IMR-90 (cell line): ENCODE results near the gene FGF12. TPM values are rescaled to one million over a fixed set of nuclear protein-coding genes. Genes with fewer than 3 reads are reported as not detected.

ENCODE experiments used
- ATAC-seq: fragments of 200-7000 bp; cut with Tn5 transposase; 2 replicates; pipeline ENCODE4 v1.9.1; 2020; ENCODE audit warnings: low read depth, mild to moderate bottlenecking, moderate library complexity
- BruUV-seq: library from RNA; stranded (reverse); fragments of 400-500 nt; replicated peaks from 2 replicates; lab custom pipeline; 2021; lab: Mats Ljungman, UMichigan
- CTCF ChIA-PET: fragments of 300-600 bp; formaldehyde crosslinking; extraction: SDS; loops from one replicate; lab custom pipeline; 2021; ENCODE audit warnings: antibody characterized with exemption; lab: Yijun Ruan, JAX
- POLR2A ChIA-PET: fragments of 300-600 bp; sonication (Branson Sonifier 250); formaldehyde crosslinking; loops from one replicate; lab custom pipeline; 2022; ENCODE audit warnings: antibody characterized with exemption; ENCODE audit not compliant: unreplicated experiment; lab: Charles Lee
- DNase-seq: peaks from one replicate; pipeline ENCODE4 v3.0.0; 2013
- H2AFZ ChIP-seq: replicated peaks from 2 replicates; pipeline ENCODE3; 2013; ENCODE audit warnings: low read length, mild to moderate bottlenecking; ENCODE audit not compliant: poor library complexity
- H2AK5ac ChIP-seq: 2 replicates; pipeline ENCODE4 v1.6.1; 2013; ENCODE audit warnings: low read depth, low read length, inconsistent platforms
- H2AK9ac ChIP-seq: replicated peaks from 2 replicates; pipeline ENCODE3; 2013; ENCODE audit warnings: mild to moderate bottlenecking, low read depth, low read length, moderate library complexity; ENCODE audit not compliant: poor library complexity
- H2BK120ac ChIP-seq: 2 replicates; pipeline ENCODE4 v1.6.1; 2013; ENCODE audit warnings: low read depth, low read length, inconsistent platforms
- H2BK15ac ChIP-seq: 3 replicates; pipeline ENCODE4 v1.6.1; 2013; ENCODE audit warnings: low read depth, low read length, inconsistent platforms
- H2BK20ac ChIP-seq: 2 replicates; pipeline ENCODE4 v1.6.1; 2013; ENCODE audit warnings: low read depth, mild to moderate bottlenecking, inconsistent platforms, low read length, moderate library complexity
- H2BK5ac ChIP-seq: 2 replicates; pipeline ENCODE4 v1.6.1; 2013; ENCODE audit warnings: mild to moderate bottlenecking, low read depth, low read length, inconsistent platforms; ENCODE audit not compliant: poor library complexity, severe bottlenecking
- H3K14ac ChIP-seq: replicated peaks from 2 replicates; pipeline ENCODE4 v1.6.1; 2013; ENCODE audit warnings: low read depth, low read length, inconsistent platforms
- H3K18ac ChIP-seq: 2 replicates; pipeline ENCODE4 v1.6.1; 2013; ENCODE audit warnings: low read depth, low read length, control low read depth
- H3K23ac ChIP-seq: 2 replicates; pipeline ENCODE4 v1.6.1; 2013; ENCODE audit warnings: low read depth, low read length, inconsistent platforms
- H3K27ac ChIP-seq: 2 replicates; pipeline ENCODE4 v1.5.1; 2013; ENCODE audit warnings: mild to moderate bottlenecking, control low read depth, low read length; ENCODE audit not compliant: insufficient read depth
- H3K27me3 ChIP-seq: 2 replicates; pipeline ENCODE4 v1.6.1; 2013; ENCODE audit warnings: low read length; ENCODE audit not compliant: control insufficient read depth, insufficient read depth
- H3K36me3 ChIP-seq: 2 replicates; pipeline ENCODE4 v1.6.1; 2013; ENCODE audit warnings: low read length, mixed read lengths; ENCODE audit not compliant: control insufficient read depth, insufficient read depth
- H3K4ac ChIP-seq: 2 replicates; pipeline ENCODE4 v1.6.1; 2013; ENCODE audit warnings: low read depth, low read length, inconsistent platforms
- H3K4me1 ChIP-seq: 2 replicates; pipeline ENCODE4 v1.6.1; 2013; ENCODE audit warnings: low read length, mixed read lengths; ENCODE audit not compliant: control insufficient read depth, insufficient read depth
- H3K4me2 ChIP-seq: 2 replicates; pipeline ENCODE4 v1.6.1; 2013; ENCODE audit warnings: low read depth, mild to moderate bottlenecking, control low read depth, low read length, moderate library complexity
- H3K4me3 ChIP-seq: 2 replicates; pipeline ENCODE4 v1.5.1; 2013; ENCODE audit warnings: low read depth, mild to moderate bottlenecking, control low read depth, low read length, moderate library complexity; ENCODE audit not compliant: insufficient read depth
- H3K56ac ChIP-seq: 2 replicates; pipeline ENCODE4 v1.6.1; 2013; ENCODE audit warnings: low read length, inconsistent platforms; ENCODE audit not compliant: insufficient read depth; ENCODE audit errors: extremely low read depth
- H3K79me1 ChIP-seq, 2 experiments: 2 replicates each; pipeline ENCODE4 v1.6.1; 2013; ENCODE audit warnings: low read length in 2 of 2, inconsistent platforms in 1 of 2, low read depth in 1 of 2
- H3K9ac ChIP-seq: 2 replicates; pipeline ENCODE4 v1.6.1; 2013; ENCODE audit warnings: low read depth, low read length, control low read depth
- H3K9me1 ChIP-seq: 2 replicates; pipeline ENCODE4 v1.6.1; 2013; ENCODE audit warnings: low read length, inconsistent platforms; ENCODE audit not compliant: insufficient read depth
- H3K9me3 ChIP-seq: 2 replicates; pipeline ENCODE4 v1.6.1; 2013; ENCODE audit warnings: low read length; ENCODE audit not compliant: control insufficient read depth, insufficient read depth
- H4K20me1 ChIP-seq: 2 replicates; pipeline ENCODE4 v1.6.1; 2013; ENCODE audit warnings: low read length, inconsistent platforms; ENCODE audit not compliant: insufficient read depth
- H4K5ac ChIP-seq: 2 replicates; pipeline ENCODE4 v1.6.1; 2013; ENCODE audit warnings: mild to moderate bottlenecking, low read depth, low read length, control low read depth
- H4K8ac ChIP-seq, 2 experiments: 2 replicates each; pipeline ENCODE4 v1.6.1; 2013; ENCODE audit warnings: low read depth in 2 of 2, low read length in 2 of 2, control low read depth in 1 of 2, inconsistent platforms in 1 of 2
- H4K91ac ChIP-seq: 2 replicates; pipeline ENCODE4 v1.6.1; 2013; ENCODE audit warnings: low read depth, low read length, inconsistent platforms; ENCODE audit not compliant: insufficient read depth
- BHLHE40 ChIP-seq: fragments of 150-350 bp; IDR thresholded peaks from 2 replicates; pipeline ENCODE4 v1.6.1; 2016; ENCODE audit warnings: mild to moderate bottlenecking, low read depth, low read length
- CEBPB ChIP-seq: IDR thresholded peaks from 2 replicates; pipeline ENCODE4 v1.6.1; 2012; ENCODE audit warnings: low read depth, low read length, improper control_type of control experiment
- CHD1 ChIP-seq: IDR thresholded peaks from 2 replicates; pipeline ENCODE4 v1.6.1; 2012; ENCODE audit warnings: low read depth, low read length, improper control_type of control experiment
- CTCF ChIP-seq: conservative IDR thresholded peaks from 2 replicates; pipeline ENCODE4 v1.5.1; 2012; ENCODE audit warnings: mild to moderate bottlenecking, low read depth, low read length, improper control_type of control experiment
- FOS ChIP-seq: fragments of 150-350 bp; IDR thresholded peaks from 2 replicates; pipeline ENCODE4 v1.6.1; 2016; ENCODE audit warnings: low read depth, low read length
- MAFK ChIP-seq: IDR thresholded peaks from 2 replicates; pipeline ENCODE4 v1.6.1; 2012; ENCODE audit warnings: low read depth, low read length, improper control_type of control experiment
- MAZ ChIP-seq: IDR thresholded peaks from 2 replicates; pipeline ENCODE4 v1.6.1; 2012; ENCODE audit warnings: low read depth, mild to moderate bottlenecking, low read length, improper control_type of control experiment, moderate library complexity, borderline replicate concordance
- MXI1 ChIP-seq: IDR thresholded peaks from 2 replicates; pipeline ENCODE4 v1.6.1; 2012; ENCODE audit warnings: low read depth, mild to moderate bottlenecking, low read length, moderate library complexity, borderline replicate concordance
- NFE2L2 ChIP-seq: fragments of 150-350 bp; IDR thresholded peaks from 2 replicates; pipeline ENCODE4 v1.6.1; 2016; ENCODE audit warnings: low read depth, mild to moderate bottlenecking, low read length
- POLR2A ChIP-seq: IDR thresholded peaks from 2 replicates; pipeline ENCODE4 v1.6.1; 2012; ENCODE audit warnings: mild to moderate bottlenecking, low read depth, low read length
- RAD21 ChIP-seq: IDR thresholded peaks from 2 replicates; pipeline ENCODE4 v1.6.1; 2012; ENCODE audit warnings: low read length, improper control_type of control experiment
- RCOR1 ChIP-seq: IDR thresholded peaks from 2 replicates; pipeline ENCODE4 v1.6.1; 2012; ENCODE audit warnings: mild to moderate bottlenecking, low read length, improper control_type of control experiment; ENCODE audit not compliant: insufficient replicate concordance
- RFX5 ChIP-seq: IDR thresholded peaks from 2 replicates; pipeline ENCODE4 v1.8.0; 2012; ENCODE audit warnings: low read depth, mild to moderate bottlenecking, low read length, moderate library complexity
- WGBS, 2 experiments: methylation state at CpG; one replicate each; pipeline versions ENCODE4 v1.1.5 to v1.1.7; 2013; ENCODE audit warnings: missing lambda C conversion rate in 2 of 2; ENCODE audit not compliant: insufficient read length in 1 of 2; ENCODE audit errors: extremely low coverage in 2 of 2; 5-methylcytosine and 5-hydroxymethylcytosine counted together
- dilution Hi-C: fragments of 300-500 bp; cut with HindIII; formaldehyde crosslinking; loops from one replicate; pipeline ENCODE4 v1.14.3; 2018; ENCODE audit warnings: low sequenced_read_pairs; ENCODE audit not compliant: unreplicated experiment
- in situ Hi-C: fragments of 300-500 bp; cut with MboI; formaldehyde crosslinking; loops from 3 replicates; pipeline ENCODE4 v1.14.3; 2019; ENCODE audit warnings: low sequenced_read_pairs, inconsistent platforms, mixed read lengths
- intact Hi-C: fragments of 100-400 bp; cut with micrococcal nuclease; formaldehyde crosslinking; loops from 2 replicates; pipeline ENCODE4 v1.10.0; 2022
- polyA plus RNA-seq, 3 experiments: library from polyadenylated mRNA; depleted of rRNA; stranded (reverse); fragments of >200 nt; gene quantifications; 2 replicates each; pipeline ENCODE4 v1.2.3, GENCODE V29; 2012; ENCODE audit warnings: low replicate concordance in 1 of 3
- total RNA-seq: library from RNA; depleted of rRNA; stranded (reverse); fragments of >200 nt; gene quantifications from 2 replicates; pipeline ENCODE4 v1.2.3, GENCODE V29; 2012
- TF ChIP-seq, protein P1 (sequence below): fragments of 150-350 bp; IDR thresholded peaks from 2 replicates; pipeline ENCODE4 v1.6.1; 2017; ENCODE audit warnings: mild to moderate bottlenecking, antibody characterized with exemption, low read length, low read depth
- TF ChIP-seq, protein P2 (sequence below): fragments of 150-350 bp; IDR thresholded peaks from 2 replicates; pipeline ENCODE4 v1.6.1; 2016; ENCODE audit warnings: low read depth, mild to moderate bottlenecking, low read length, moderate library complexity, borderline replicate concordance

The FGF12 gene
- total and polyA plus RNA-seq, 2 of the 4 experiments (the other 2 are of a cell fraction), result not detected

DNA sequence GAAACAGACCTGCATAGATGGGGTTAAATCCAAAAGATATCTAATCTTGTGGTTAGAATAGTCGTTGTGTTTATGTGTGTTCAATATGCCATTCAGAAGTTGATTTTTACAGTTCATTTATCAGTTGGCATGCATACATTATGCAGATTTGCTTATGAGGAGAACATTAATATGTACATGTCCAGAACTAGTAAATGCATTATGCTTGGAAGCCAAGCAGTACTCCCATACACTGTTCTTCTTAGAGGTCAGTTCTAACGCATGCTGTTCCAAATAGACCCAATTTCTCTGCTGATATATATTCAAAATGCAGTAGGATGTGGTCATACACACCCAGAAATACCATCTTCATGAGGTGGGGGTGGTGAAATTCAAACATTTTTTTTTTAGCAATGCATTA lies 956 bp downstream of the FGF12 start:
- Histone ChIP-seq H2AK9ac (no peak overlapping the region), H2BK15ac (no peak overlapping the region), H2BK5ac (no peak overlapping the region), H3K4me1 (no peaks in the 10 kb centered on the region), H2BK120ac (no peak overlapping the region), H2BK20ac (no peak overlapping the region), H3K18ac (no peak overlapping the region), H3K9me3 (no peaks in the 10 kb centered on the region), H3K56ac (no peak overlapping the region), H3K27me3 (no peaks in the 10 kb centered on the region), H4K20me1 (no peaks in the 10 kb centered on the region), H3K23ac (no peak overlapping the region), H4K5ac (no peak overlapping the region), H3K79me1 (no peaks in the 10 kb centered on the region), H4K91ac (no peak overlapping the region), H3K4me2 (no peak overlapping the region), H3K4me3 (no peak overlapping the region), H4K8ac (no peak overlapping the region), H3K14ac (no peak overlapping the region), H3K9me1 (no peaks in the 10 kb centered on the region), H3K27ac (no peak overlapping the region), H3K9ac (no peak overlapping the region), H2AFZ (no peak overlapping the region), H2AK5ac (no peak overlapping the region), H3K4ac (no peak overlapping the region), H3K36me3 (no peaks in the 10 kb centered on the region)
- intact Hi-C loops, result no loop called here
- no peak for ATAC-seq
- TF ChIP-seq CTCF (no peak), CEBPB (no peak), MAFK (no peak), CHD1 (no peak), BHLHE40 (no peak), RAD21 (no peak), NFE2L2 (no peak), MXI1 (no peak), RCOR1 (no peak), POLR2A (no peak), RFX5 (no peak), FOS (no peak), MAZ (no peak)
- TF ChIP-seq, protein P1, sequence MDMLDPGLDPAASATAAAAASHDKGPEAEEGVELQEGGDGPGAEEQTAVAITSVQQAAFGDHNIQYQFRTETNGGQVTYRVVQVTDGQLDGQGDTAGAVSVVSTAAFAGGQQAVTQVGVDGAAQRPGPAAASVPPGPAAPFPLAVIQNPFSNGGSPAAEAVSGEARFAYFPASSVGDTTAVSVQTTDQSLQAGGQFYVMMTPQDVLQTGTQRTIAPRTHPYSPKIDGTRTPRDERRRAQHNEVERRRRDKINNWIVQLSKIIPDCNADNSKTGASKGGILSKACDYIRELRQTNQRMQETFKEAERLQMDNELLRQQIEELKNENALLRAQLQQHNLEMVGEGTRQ, result no peak
- TF ChIP-seq, protein P2, sequence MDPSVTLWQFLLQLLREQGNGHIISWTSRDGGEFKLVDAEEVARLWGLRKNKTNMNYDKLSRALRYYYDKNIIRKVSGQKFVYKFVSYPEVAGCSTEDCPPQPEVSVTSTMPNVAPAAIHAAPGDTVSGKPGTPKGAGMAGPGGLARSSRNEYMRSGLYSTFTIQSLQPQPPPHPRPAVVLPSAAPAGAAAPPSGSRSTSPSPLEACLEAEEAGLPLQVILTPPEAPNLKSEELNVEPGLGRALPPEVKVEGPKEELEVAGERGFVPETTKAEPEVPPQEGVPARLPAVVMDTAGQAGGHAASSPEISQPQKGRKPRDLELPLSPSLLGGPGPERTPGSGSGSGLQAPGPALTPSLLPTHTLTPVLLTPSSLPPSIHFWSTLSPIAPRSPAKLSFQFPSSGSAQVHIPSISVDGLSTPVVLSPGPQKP, result no peak
- WGBS, 2 experiments, result no CpG with 5 or more reads among the region's 2 CpGs
- in situ Hi-C loops, result no loop called here
- CTCF ChIA-PET, result no interaction called here
- POLR2A ChIA-PET, result no interaction called here
- no TSS peak for BruUV-seq
- dilution Hi-C loops, result no loop called here
- no peak for DNase-seq
